ENCODE data around the gene C2orf42. TPM values are rescaled to one million over a fixed set of nuclear protein-coding genes. Genes with fewer than 3 reads are reported as not detected.
"Not testable (repeated sequence)": the region's sequence is repeated elsewhere in the genome, so short reads cannot be mapped to it uniquely, and the experiment has no call there.

Gene C2orf42
- total RNA-seq, 1 experiment from 2014 or later: 6.8 TPM

GRCh38 chr2:70134323-70134983 is 56.4 kb downstream of the C2orf42 start:
- in situ Hi-C loops (cut with HindIII; ENCODE audit: low sequenced_read_pairs); DNase-seq (ENCODE audit: low spot score): not testable (repeated sequence)

- in situ Hi-C loops (cut with HindIII; ENCODE audit: low sequenced_read_pairs): no loop called here
- peak; percentile 58 for DNase-seq (ENCODE audit: low spot score)
Measured at GRCh38 chr2:70133491-70134322, 57.1 kb downstream of the C2orf42 start.

GRCh38 chr2:70133127-70133452 is 57.7 kb downstream of the C2orf42 start:
- DNase-seq (ENCODE audit: low spot score): no peak
- in situ Hi-C loops (cut with HindIII; ENCODE audit: low sequenced_read_pairs): no loop called here

GRCh38 chr2:70132244-70133126 is 58.3 kb downstream of the C2orf42 start:
- in situ Hi-C loops (cut with HindIII; ENCODE audit: low sequenced_read_pairs): no loop called here

GRCh38 chr2:70131344-70132143 is 59.3 kb downstream of the C2orf42 start:
- in situ Hi-C loops (cut with HindIII; ENCODE audit: low sequenced_read_pairs); DNase-seq (ENCODE audit: low spot score): not testable (repeated sequence)

More at GRCh38 chr2:70132244-70133126, 58.3 kb downstream of the C2orf42 start:
- DNase-seq (ENCODE audit: low spot score): peak; percentile 97

GRCh38 chr2:70128005-70128404 is 62.8 kb downstream of the C2orf42 start:
- no peak for DNase-seq (ENCODE audit: low spot score)
- in situ Hi-C loops (cut with HindIII; ENCODE audit: low sequenced_read_pairs): no loop called here

- in situ Hi-C loops (cut with HindIII; ENCODE audit: low sequenced_read_pairs): no loop called here
- no peak for DNase-seq (ENCODE audit: low spot score)
Measured at GRCh38 chr2:70126413-70126812, 64.4 kb downstream of the C2orf42 start.

- no peak for DNase-seq (ENCODE audit: low spot score)
- in situ Hi-C loops (cut with HindIII; ENCODE audit: low sequenced_read_pairs): no loop called here
Measured at GRCh38 chr2:70125498-70125898, 65.3 kb downstream of the C2orf42 start.

- in situ Hi-C loops (cut with HindIII; ENCODE audit: low sequenced_read_pairs): no loop called here
- DNase-seq (ENCODE audit: low spot score): peak; percentile 70
Measured at GRCh38 chr2:70124983-70125480, 65.8 kb downstream of the C2orf42 start.

GRCh38 chr2:70123829-70124116 is 67.0 kb downstream of the C2orf42 start:
- in situ Hi-C loops (cut with HindIII; ENCODE audit: low sequenced_read_pairs): no loop called here
- DNase-seq (ENCODE audit: low spot score): no peak

GRCh38 chr2:70123051-70123828 is 67.6 kb downstream of the C2orf42 start:
- DNase-seq (ENCODE audit: low spot score): peak; percentile 75
- in situ Hi-C loops (cut with HindIII; ENCODE audit: low sequenced_read_pairs): no loop called here

- in situ Hi-C loops (cut with HindIII; ENCODE audit: low sequenced_read_pairs): no loop called here
- DNase-seq (ENCODE audit: low spot score): no peak
Measured at GRCh38 chr2:70122470-70122869, 68.3 kb downstream of the C2orf42 start.

- in situ Hi-C loops (cut with HindIII; ENCODE audit: low sequenced_read_pairs): no loop called here
- DNase-seq (ENCODE audit: low spot score): no peak
Measured at GRCh38 chr2:70121627-70122372, 69.0 kb downstream of the C2orf42 start.

GRCh38 chr2:70118798-70119454 is 71.9 kb downstream of the C2orf42 start:
- in situ Hi-C loops (cut with HindIII; ENCODE audit: low sequenced_read_pairs): no loop called here
- no peak for DNase-seq (ENCODE audit: low spot score)

- in situ Hi-C loops (cut with HindIII; ENCODE audit: low sequenced_read_pairs): no loop called here
- DNase-seq (ENCODE audit: low spot score): no peak
Measured at GRCh38 chr2:70116936-70117552, 73.8 kb downstream of the C2orf42 start.

GRCh38 chr2:70115646-70116442 is 75.0 kb downstream of the C2orf42 start:
- no peak for DNase-seq (ENCODE audit: low spot score)
- in situ Hi-C loops (cut with HindIII; ENCODE audit: low sequenced_read_pairs): no loop called here

All from G401 (cell line).